Left cardiac atrium (tissue), 4 donors: ENCODE results near the gene CBX4. TPM values are rescaled to one million over a fixed set of nuclear protein-coding genes. Genes with fewer than 3 reads are reported as not detected.

Experiments
- ATAC-seq, 2 donors: fragments of 200-7000 bp; cut with Tn5 transposase; one replicate each; pipeline ENCODE4 v1.9.1; 2020; ENCODE audit warnings: mild to moderate bottlenecking in 2 of 2, moderate library complexity in 2 of 2
- DNase-seq: peaks from one replicate; pipeline ENCODE4 v3.0.0-alpha.2; 2020
- intact Hi-C, 2 donors: fragments of 100-400 bp; cut with DNase I; formaldehyde crosslinking; loops; one replicate each; pipeline versions ENCODE4 v1.14.1 to v1.15.1; 2022 to 2023
- total RNA-seq, 2 donors: library from RNA; stranded (reverse); fragmentation: NEBNext Ultra II Directional; extraction: Animal tissue kit (Norgen Biotek cat#: 25700); gene quantifications; one replicate each; pipeline ENCODE4 v1.2.1, GENCODE V29; 2021
- donor health status: DM: no; HTN: yes; CAD: no.
- donor health status: DM: no; HTN: yes; CAD: no; lungs with severe emphysema.
- donor health status: DM: yes; HTN: yes; CAD: no.
- donor health status: Dilated cardiomyopathy.

The CBX4 gene
- total RNA-seq, 2 donors from 2014 or later, result 17.9 to 24.2 TPM

DNA sequence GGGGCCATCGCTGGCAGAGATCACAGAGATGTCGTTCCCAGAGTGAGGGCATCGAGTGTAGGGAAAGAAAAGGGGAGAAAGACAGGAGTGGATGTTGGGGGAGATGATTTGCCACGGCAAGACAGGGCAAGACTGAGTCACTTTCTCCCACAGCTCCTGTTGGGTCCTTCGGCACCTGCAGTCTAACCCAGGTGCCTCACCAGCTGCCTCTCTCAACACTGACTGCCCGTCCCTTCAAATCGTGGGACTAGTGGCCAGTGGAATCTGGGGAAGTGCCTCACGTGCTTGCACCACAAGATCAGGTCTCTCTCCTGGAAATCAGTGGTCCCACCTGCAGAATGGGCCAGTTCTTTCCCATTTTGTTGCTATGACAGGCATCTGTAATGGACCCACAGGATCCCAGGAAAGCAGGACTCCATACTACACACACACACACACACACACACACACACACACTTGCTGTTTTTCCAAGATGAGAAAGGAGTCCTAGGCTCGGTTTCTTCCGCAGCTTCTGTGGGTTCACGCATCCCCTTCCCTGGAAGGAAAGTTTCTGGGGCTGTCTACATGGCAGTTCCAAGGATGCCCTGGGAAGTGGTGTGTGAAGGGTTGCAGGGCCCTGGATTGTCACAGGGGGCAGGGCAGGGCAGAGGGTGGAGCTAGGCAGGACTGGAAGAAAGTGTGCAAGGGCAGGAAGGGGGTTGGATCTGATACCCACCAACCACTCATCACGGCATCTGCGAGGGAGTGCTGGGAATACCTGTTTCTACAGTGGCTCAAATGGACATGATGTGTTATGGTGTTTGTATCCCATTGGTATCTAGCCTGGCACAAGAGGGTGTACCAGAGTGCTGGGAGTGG lies 32.1 kb downstream of the CBX4 start:
- DNase-seq (no peak), ATAC-seq (no peak)

DNA sequence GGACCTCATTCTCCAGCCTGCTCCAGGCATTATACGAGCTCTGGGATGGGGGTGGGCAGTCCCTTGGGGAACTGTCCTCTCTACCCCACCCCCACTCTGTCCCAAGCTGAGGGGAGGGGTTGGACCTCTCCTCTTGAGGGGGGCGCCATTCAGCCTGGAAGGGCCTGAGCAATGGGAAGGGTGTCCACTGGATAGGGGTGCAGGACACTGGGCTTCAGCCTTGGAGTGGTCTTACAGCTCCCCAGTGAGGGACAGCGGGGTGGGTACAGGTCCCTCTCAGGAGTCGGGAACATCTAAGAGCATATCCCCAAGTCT lies 32.8 kb downstream of the CBX4 start:
- ATAC-seq (no peak), DNase-seq (no peak)
- intact Hi-C loops, result loop anchor here in 1 of 2 donors (5.0 kb wide), 2 partner anchors 111 to 166 kb away; no protein-coding TSS in a partner anchor

More for the DNA sequence above, 32.1 kb downstream of the CBX4 start:
- intact Hi-C loops, result loop anchor here in 1 of 2 donors (5.0 kb wide), 2 partner anchors 110 to 165 kb away; no protein-coding TSS in a partner anchor

DNA sequence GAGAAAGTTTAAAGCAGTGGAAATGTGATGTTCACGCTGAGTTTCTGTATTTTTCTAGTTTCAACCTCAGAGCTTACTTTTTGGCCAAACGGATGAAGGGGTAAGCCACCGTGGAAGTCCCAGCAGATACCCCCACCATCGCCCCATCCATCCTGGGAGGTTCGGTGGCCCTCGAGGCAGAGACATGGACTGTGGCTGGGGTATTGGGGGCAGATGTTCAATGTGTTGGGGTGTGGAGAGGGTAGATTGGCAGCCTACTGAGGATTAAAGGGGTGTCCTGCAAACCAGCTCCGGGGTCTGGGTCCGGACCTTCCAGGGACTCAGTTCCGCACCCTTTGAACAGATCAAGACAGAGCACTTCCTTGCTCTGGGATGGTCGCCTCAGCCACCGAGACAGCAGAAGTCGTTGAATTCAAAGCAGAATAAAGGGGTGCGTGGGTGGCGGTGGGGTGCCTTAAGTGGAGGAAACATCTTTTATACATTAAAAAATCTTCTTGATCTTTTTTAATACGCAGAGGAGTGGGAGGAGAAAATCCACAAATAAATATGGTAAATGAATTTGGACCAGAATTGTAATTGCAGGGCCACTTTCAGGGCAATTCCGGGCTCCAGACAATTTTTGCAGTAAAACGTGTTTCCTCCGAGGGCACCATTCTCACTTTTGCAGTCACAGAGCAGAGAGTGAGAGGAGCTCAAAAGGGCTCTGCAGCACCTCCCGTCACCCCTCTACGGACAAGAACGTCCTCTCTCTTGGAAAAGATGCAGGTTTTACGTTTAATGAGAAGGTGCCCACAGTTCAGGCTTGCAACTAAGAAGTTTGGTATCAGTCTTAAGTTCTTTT lies 34.2 kb downstream of the CBX4 start:
- DNase-seq, result no peak
- intact Hi-C loops, result loop anchor here in 1 of 2 donors (5.0 kb wide), 2 partner anchors 112 to 167 kb away; no protein-coding TSS in a partner anchor
- no peak for ATAC-seq

DNA sequence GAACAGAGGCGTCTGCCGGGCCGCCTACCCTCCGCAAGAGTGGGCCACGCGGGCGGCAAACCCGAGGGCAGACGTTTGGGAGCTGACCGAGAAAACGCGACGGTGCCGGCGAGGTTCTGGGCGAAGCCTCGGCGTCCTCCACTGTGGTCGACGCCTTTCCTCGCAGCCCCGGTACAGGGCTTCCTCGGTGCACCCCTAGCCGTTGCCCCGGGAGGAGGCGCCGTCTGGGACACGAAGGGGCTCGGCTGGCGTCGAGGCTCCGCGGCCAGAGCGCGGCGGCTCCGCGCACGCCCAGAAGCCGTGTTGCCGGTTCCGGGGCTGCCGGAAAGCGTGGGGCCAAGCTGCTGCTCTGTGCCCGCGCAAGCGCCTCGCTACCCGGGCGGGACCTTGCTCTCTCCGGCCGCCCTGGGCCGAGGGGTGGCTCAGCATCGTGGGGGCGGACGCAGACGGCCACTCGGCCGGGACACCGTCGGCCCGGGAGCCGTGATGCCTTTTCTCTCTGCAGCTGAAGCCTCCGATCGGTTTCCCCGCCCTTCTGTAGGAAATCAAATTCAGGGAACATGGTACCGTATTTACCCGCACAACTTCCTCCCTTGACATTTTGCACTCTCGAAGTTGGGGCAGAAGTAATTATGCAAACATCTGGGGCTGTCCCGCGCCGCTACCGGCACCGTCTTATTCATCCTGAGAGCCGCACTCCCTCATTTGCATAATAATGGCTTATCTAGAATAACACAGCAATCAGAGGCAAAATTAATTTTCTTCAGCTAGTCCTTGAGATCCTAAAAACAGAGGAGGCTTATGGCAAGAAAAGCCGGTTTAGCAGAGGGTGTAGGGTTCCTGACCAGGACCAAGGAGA lies 35.0 kb downstream of the CBX4 start:
- ATAC-seq (no peak), DNase-seq (no peak)
- intact Hi-C loops, result no loop called here

DNA sequence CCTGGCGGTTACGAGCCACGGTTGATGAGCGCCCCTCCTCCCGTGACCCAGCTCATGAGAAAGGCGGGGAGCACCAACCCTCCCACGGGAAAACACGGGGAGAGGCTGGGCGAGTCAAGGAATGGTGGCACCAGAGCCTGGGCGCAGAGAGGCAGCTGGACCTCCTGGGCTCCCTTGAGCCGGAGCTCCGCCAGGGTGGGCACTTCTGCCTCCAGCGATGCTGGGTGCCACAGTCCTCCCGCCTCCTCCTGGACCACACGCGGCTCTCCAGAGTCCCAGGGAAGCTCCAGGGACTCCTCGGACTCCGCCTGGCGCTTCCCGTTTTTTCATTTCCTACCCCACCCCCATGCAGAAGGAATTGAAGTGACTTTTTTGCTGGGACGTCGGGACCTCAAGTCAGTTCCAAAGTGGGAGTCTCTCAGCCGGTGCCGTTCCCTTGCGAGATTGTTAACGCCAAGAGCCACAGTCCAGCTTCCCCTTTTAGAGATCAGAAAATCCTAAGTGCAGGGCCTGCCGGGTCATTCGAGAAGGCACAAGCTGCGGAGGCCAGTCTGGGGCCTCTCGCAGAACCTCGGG lies 35.7 kb downstream of the CBX4 start:
- no peak for DNase-seq
- intact Hi-C loops, result no loop called here
- ATAC-seq, result no peak

DNA sequence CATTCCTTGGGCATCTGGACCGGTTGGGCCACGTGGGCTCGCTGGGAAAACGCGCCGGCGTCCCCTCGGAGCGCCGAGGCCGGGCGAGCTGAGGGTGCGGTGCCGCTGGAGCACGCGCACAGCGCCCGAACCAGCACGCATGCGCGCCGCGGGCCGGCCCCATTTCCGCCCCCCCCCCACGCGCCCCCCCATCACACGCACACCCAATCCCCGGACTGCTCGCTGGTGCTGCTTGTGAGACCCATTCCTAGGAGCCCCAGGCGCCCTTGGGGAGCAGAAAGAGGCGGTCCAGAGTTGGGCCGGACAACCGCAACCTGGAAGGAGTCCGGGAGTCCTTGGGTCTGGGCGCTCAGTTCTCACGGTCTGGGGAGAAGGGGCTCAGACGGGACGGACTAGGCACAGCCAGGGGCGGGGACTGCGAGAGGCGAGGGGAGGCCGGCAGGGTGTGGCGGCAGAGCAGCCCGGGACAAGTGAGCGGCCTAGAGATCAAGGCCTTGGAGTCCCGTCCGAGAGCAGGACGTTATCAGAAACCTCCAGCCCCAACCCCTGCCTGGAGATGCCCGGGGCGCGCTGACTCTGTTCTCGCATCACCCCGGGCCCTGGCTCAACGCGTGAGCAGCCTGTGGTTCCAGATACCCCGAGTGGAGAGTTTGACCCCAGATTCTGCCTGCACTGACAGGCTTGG lies 36.4 kb downstream of the CBX4 start:
- intact Hi-C loops, result no loop called here
- DNase-seq (no peak), ATAC-seq (no peak)

DNA sequence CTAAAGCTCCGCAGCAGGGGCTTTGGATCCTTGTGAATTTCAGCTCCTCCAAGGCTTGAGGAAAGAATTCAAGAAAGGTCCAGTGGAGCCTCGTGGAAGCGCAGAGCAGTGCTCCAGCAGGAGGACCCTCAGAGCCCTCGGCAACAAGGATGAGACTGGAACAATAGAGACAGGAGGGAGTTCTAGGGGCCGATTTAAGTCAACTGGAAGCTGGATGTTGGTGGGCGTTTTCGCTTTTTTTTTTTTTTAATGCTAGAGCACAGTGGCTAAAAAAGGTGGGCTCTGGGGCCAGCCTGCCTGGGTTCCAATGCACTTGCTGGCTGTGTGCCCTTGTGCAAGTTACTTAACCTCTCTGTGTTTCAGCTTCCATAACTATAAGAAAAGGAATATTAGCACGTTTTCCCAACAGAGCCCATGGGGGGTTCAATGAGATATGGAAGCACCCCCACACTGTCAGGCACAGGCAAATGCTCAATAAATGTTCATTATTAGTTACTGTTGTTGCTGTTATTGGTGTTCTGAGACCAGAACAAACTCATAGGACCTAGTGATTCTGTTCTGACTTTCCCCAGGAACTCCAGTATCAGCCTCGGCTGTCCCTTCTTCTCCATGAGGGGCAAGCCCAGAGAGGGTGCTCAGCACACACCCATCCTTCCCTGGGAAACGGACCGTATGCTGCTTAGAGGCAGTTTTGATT lies 37.1 kb downstream of the CBX4 start:
- DNase-seq (no peak), ATAC-seq (no peak)
- intact Hi-C loops, result no loop called here

DNA sequence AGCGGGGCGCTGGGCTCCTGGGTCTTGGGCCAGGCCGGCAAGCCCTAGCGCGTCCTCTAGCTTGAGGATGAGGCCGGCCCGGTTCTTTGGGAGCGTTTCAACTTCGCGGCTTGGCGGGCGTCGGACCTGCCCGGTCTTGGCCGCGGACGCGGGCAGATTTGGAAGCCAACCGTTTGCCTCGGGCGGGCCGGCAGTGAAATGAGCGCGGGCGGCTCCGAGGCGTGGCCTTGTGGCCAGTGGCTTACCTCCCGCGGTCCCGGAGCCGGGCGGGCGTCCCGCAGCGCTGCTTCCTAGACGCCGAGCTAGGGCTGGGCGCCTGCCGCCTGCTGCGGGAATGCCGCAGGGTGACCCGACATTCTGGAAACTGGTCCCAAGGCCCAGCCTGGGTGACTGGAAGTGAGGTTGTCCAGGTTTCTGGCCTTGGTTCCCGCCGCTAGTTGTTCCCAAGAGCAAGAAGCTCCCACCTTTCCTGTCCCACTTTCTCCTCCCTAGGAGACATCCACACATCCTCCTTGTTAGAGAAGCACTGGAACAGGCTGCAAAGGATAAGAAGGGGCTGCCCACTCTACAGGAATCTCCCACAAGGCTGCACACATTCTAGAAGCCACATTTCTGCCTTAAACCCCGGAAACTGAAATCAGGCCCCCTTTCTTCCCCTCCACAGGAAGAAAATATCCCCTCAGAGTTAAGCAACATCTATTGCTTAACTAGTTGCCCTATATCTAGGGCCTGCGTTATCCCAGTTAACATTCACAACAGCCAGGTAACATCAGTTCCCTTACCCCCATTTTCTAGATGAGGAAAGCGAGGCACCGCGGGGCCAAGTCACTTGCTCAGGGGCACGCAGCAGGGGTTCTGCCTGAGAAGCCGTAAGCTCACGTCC lies 37.8 kb downstream of the CBX4 start:
- no peak for ATAC-seq
- intact Hi-C loops, result no loop called here
- no peak for DNase-seq

DNA sequence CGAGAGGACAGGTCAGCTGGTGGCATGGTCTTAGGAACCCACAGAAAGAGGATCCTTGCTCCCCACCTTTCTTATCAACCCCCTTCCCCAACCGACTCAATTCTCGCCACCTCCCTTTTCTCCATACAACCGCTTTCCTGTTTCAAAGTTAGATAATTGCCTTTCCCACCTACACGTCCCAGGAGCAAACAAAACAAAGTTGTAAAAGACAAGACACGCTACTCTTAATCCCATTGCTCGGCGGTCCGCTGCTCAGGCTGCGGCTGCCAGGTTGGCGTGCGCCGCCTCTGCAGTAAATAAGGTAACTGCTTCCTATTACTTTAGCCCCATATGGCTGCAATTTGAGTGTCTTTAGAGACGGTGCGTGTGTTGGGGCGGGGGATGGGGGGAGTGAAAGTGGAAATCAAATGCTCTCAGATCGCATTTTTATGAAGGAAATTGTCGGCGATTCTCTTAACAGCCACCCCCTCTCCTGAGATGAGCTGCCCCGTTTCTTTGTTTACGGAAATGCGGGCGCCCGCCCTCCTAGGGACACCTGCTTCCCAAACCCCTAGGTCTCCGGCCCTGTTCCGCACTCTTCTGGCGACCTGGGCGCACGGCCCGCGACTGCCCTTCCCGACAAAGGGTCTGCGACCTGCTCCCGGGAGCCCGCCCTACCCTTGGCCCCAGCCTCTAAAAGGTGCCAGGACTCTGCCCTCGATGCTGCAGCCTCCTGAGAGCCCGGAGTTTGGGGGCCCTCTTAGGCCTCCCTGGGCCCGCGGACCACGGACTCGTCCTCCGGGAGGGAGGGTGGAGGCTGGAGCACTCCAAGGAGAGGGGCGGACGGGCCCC lies 38.7 kb downstream of the CBX4 start:
- intact Hi-C loops, result no loop called here
- ATAC-seq (no peak), DNase-seq (no peak)

DNA sequence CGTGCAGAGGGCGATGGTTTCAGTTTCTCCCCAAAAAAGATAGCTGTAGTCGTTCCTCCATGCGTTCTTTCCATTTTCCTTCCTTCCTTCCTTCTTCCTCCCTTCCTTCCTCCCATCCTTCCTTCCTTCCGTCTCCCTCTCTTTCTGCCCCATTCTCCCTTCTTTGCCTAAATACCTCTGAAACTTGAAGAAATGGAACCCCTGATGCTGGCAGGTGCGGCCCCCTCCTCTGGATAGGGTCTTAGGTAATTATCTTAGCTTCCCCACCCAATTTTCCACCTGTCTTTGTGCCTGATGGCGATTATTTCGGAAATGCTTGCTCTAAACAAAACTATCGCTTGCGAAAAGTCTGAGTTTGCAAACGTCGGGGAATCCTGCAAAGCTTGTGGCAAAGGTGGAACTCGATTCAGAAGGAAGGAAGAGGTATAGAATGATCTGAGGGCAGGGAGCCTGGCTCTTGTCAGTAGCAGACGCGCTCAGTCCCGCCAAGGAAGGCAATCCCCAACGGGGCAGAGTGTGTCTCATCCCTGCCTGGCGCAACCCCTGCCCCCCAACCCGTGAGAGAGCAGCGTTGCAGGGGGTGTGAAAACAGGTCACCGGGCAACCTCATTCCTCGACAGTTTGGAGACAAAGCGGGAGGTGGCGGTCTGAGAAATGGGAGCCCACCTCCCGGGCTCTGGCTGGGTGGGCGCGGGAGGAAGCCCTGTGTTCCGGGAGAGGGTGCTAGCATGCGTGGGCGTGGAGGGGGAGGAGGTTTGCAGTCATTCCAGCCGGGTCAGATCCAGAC lies 39.5 kb downstream of the CBX4 start:
- ATAC-seq, result no peak
- DNase-seq, result no peak
- intact Hi-C loops, result loop anchor here in 1 of 2 donors (5.0 to 10.0 kb wide), 2 partner anchors 43 to 55 kb away; no protein-coding TSS in a partner anchor

DNA sequence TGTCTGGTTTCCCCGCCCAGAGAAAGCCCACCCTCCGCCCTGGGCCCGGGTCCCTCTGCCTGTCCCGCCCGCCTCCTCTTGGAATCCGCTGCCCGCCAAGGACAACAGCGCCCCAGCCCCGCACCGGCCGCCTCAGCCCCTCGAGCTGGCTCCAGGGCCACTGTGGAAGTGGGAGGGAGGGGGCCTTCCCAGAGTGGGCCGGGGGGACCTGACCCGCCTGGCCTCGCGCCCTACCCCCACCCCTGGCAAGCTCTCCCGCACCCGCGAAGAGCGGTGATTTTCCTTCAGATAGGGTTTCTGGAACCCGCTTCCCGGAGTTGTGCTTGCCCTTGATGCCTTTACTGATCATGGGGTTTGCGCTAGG lies 40.1 kb downstream of the CBX4 start:
- intact Hi-C loops, result loop anchor here in 1 of 2 donors (5.0 to 10.0 kb wide), 2 partner anchors 43 to 54 kb away; no protein-coding TSS in a partner anchor
- DNase-seq (no peak), ATAC-seq (no peak)

DNA sequence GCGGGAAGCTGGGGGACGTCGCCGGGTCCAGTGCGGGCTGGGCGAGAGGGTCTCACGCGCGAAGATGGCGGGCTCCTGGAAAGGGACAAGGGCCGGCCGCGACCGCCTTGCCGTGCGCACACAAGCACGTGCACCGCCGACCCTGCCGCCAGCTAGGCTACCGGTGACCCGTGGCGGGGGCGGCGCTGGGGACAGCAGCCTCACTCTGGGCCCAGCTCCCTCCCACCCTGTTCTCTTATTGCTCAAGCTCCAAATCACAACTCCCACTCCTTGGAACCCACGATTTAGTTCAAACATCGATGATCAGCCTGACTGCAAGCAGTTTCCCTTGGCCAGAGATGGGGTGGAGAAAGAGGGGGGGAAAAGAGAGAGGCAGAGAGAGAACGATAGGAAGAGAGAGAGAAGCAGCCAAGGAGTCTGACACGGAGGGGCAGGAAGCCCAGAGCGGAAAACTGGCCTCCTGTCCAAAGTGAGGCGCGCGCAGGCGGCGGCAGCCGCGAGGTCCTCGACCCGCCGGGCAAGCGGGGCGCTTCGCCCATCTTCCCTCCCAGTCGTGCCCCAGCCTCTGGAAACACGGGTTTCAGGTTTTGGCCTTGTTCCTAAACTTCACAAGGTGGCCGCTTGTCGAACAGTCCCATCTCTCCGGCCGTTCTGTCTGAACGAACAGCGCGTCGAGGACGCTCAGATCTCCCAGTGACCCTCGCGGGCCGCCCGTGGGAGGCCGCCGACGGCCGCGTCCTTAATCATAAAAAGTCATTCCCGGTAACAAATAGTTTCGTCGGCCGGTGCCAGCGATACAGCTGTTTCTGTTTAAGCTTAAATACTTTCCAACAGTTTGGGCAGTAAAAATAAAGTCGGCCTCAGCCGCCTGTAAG lies 40.7 kb downstream of the CBX4 start:
- intact Hi-C loops, result loop anchor here in 1 of 2 donors (5.0 to 10.0 kb wide), 2 partner anchors 44 to 54 kb away; no protein-coding TSS in a partner anchor
- DNase-seq (no peak), ATAC-seq (no peak)

DNA sequence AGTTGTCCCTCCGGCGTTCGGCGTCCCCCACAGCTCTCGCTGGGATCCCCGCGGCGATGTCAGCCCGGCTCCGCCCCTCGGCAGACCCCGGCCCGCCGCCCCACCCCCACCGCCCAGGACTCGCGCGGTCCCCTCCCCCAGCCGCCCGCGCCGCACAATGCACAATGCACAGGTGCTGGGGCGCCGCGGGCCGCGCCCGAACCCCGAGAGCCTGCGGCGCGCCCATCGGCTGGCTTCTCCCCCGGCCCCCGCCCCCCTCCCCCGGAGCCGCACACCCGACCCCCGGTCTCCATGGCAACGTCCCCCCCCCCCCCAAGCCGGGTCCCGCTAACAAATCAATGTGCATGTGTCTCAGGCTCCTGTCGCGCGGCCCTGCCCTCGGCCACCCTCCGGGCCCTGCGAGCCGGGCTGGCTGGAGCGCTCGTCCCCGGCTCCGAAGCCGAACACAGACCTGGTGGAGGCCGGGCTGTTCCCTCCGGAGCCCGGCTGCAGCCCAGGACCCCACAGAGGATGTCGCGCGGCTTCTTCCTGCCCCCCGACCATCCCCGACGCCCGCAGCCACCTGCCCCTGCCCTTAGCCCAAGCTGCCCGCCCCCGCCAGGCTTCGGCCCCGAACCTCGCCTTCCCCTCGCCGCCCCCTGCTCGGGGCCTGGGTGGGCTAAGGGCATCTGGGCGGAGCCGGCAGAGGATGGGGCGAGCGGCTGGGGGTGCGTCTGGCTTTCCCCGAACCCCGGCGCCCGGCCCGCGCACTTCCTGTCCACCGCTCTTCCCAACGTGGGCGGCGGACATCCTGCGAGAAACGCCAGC lies 41.5 kb downstream of the CBX4 start:
- intact Hi-C loops, result loop anchor here in 1 of 2 donors (5.0 to 10.0 kb wide), 2 partner anchors 45 to 53 kb away; no protein-coding TSS in a partner anchor
- peak; percentile 2 to 22 for ATAC-seq
- DNase-seq, result no peak
